Measurements from ENCODE around the gene DEPDC5.

DEPDC5 gene

GRCh38 chr22:31852691-31853421 is 99.0 kb downstream of the DEPDC5 start:
- no peak for DNase-seq (ENCODE audit: low spot score)

- peak; percentile 25 for DNase-seq (ENCODE audit: low spot score)
Measured at GRCh38 chr22:31853736-31854495, 100.1 kb downstream of the DEPDC5 start.

- DNase-seq (ENCODE audit: low spot score): no peak
Measured at GRCh38 chr22:31857247-31857646, 103.4 kb downstream of the DEPDC5 start.

- peak; percentile 19 for DNase-seq (ENCODE audit: low spot score)
Measured at GRCh38 chr22:31861226-31861840, 107.5 kb downstream of the DEPDC5 start.

- no peak for DNase-seq (ENCODE audit: low spot score)
Measured at GRCh38 chr22:31866918-31867317, 113.1 kb downstream of the DEPDC5 start.

GRCh38 chr22:31867386-31868153 is 113.8 kb downstream of the DEPDC5 start:
- DNase-seq (ENCODE audit: low spot score): no peak

GRCh38 chr22:31869739-31870138 is 115.9 kb downstream of the DEPDC5 start:
- no peak for DNase-seq (ENCODE audit: low spot score)

- DNase-seq (ENCODE audit: low spot score): no peak
Measured at GRCh38 chr22:31870890-31871289, 117.1 kb downstream of the DEPDC5 start.

- no peak for DNase-seq (ENCODE audit: low spot score)
Measured at GRCh38 chr22:31871480-31871879, 117.7 kb downstream of the DEPDC5 start.

GRCh38 chr22:31872209-31872608 is 118.4 kb downstream of the DEPDC5 start:
- DNase-seq (ENCODE audit: low spot score): peak; percentile 11

GRCh38 chr22:31874821-31875220 is 121.0 kb downstream of the DEPDC5 start:
- no peak for DNase-seq (ENCODE audit: low spot score)

GRCh38 chr22:31876156-31876920 is 122.5 kb downstream of the DEPDC5 start:
- no peak for DNase-seq (ENCODE audit: low spot score)

- no peak for DNase-seq (ENCODE audit: low spot score)
Measured at GRCh38 chr22:31879585-31879984, 125.8 kb downstream of the DEPDC5 start.

- DNase-seq (ENCODE audit: low spot score): no peak
Measured at GRCh38 chr22:31881200-31881599, 127.4 kb downstream of the DEPDC5 start.

GRCh38 chr22:31881865-31882264 is 128.0 kb downstream of the DEPDC5 start:
- no peak for DNase-seq (ENCODE audit: low spot score)

GRCh38 chr22:31882971-31883370 is 129.2 kb downstream of the DEPDC5 start:
- no peak for DNase-seq (ENCODE audit: low spot score)

- DNase-seq (ENCODE audit: low spot score): no peak
Measured at GRCh38 chr22:31883989-31884388, 130.2 kb downstream of the DEPDC5 start.

GRCh38 chr22:31891366-31892079 is 137.7 kb downstream of the DEPDC5 start:
- no peak for DNase-seq (ENCODE audit: low spot score)

- DNase-seq (ENCODE audit: low spot score): no peak
Measured at GRCh38 chr22:31892080-31892433, 138.2 kb downstream of the DEPDC5 start.

- DNase-seq (ENCODE audit: low spot score): no peak
Measured at GRCh38 chr22:31893460-31893859, 139.6 kb downstream of the DEPDC5 start.
